NK-92 (cell line): ENCODE data around the gene DUSP15.

Experiments used
- DNase-seq: peaks from one replicate; lab custom pipeline; 2025; ENCODE audit not compliant: unreplicated experiment; lab: John Stamatoyannopoulos, UW

DUSP15 gene

DNA sequence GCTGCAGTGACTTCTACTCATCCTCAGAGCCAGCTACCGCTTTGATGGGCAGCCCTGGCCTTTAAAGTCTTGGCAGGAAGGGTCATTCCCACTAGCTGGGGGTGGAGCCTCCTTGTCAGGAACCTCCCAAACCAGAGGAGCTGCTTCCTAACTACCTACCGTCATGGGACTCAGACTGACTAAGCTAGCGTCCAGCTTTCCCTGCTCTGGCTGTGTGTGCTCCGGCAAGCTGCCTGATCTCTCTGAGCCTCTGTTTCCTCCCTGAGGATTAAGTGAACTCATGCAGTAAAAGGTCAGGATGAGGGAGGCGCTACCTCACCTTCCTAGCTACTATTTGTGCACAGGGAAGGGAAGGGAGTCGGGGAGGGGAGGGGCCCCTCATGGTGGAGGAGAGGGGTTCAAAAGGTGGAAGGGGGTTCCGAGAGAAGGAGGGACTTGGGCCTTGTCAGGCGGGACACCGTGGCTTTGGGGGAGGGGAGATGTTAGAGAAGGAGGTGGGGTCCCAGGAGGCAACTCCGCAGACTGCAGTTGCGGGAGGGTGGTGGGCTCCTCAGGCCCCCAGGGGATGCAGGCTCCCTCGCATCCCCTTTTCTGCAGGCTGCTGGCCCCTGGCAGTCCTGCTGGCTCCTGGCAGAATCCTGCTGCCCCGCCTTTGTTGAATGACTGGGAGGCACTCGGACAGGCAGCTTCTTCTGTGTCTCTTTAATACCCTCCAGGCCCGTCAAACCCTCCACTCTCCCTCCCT lies 9.8 kb downstream of the DUSP15 start:
- DNase-seq = no peak

DNA sequence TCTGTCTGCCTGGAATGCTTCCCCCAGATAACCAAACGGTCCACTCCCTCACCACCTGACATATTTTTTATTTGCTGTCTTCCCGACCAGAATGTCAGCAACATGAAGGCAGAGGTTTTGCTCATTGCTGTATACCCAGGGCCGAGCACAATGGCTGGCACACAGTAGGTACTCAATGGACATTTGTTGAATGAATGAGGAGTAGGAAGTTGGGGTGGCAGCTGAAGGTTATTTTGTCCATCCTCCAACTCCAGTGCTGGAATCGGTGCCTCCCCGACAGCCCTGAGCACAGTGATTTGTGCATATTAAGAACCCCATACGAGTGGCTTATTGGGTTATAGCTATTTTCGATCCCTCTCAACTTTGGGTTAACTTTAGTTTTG lies 10.3 kb downstream of the DUSP15 start:
- no peak for DNase-seq

DNA sequence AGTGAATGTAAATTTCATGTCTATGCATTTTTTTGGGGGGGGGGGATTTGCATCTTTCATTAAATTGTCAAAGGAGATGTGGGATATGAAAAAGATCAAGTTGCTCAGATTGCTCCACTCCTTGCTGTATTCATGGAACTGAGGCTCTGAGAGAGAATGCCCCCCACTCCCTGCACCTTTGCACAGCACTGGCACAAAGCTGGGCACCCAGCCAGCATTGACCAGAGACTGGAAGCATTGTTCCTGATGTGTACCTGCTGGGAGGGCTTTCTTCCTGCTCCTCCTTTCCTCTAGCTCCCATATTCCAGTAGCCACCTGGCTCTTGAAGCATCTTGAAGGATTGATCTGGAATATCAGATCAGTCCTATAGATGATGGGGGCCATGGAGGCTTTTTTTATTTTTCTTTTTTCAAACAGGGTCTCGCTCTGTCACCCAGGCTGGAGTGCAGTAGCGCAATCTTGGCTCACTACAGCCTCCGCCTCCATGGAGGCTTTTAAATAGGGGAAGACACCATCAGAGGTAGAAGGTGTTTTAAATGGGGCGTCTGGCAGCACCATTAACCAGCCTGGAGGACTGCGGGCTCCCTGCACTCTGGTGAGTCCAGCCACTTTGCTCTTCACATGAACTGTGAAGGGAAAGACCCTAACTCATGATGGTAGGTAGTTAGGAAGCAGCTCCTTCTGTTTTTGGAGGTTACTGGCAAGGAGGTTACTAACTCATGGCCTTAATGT lies 10.9 kb downstream of the DUSP15 start:
- DNase-seq = no peak

DNA sequence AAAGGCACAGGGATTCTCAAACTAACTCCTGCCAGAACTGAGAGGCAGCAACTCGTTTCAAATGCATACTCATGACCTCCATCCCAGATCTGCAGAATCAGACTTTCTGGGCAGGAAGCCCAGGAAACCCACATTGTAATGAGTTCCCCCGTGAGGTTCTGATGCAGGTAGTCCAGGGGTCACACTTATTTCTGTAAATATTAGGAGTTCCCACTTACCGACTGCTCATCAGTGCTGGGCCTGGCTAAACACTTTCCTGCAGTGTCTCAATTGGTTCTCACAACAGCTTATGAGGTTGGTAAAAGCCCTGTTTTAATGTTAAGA lies 11.6 kb downstream of the DUSP15 start:
- no peak for DNase-seq

DNA sequence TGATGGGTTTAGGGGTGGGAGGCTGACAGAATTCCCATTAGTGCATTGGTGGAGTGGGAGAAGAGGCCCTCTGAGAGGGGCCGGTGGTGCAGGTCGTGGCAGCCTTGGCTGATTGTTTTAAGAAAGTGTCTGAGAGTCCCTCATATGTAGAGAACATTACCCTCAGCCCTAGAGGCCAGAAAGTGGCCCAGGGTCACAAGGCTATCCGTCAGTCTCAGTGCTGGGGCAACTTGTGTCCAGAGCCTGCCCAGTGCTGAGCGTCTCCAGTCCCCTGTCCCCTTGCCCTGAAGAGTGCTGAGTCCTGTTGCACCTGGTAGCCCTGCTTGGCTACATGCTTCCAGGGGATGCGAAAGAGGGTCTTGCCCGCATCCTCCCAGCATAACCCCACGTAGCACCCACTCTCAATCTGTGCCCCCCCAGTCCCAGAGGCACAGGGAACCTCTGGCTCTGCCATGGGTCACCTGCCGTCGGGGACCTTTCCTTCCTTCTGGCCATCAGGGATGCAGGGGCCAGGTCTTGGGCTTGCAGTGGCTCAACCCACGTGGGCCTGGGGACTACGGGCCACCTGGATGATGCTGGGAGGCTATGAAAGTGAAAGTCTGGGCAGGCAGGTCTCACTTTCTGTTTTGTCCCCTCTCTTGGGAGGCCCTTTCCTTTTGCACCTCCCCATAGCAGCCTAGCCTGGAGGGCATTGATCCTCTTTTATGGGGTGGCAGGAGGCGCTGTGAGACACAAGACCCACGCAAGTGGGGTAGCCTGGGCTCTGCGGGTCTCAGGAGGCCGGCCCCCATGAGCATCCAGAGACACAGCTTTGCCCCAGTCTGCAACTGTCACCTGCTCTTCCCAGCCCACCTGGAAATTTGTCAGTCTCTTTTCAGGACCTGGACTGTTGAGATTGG lies 12.2 kb downstream of the DUSP15 start:
- DNase-seq = no peak

DNA sequence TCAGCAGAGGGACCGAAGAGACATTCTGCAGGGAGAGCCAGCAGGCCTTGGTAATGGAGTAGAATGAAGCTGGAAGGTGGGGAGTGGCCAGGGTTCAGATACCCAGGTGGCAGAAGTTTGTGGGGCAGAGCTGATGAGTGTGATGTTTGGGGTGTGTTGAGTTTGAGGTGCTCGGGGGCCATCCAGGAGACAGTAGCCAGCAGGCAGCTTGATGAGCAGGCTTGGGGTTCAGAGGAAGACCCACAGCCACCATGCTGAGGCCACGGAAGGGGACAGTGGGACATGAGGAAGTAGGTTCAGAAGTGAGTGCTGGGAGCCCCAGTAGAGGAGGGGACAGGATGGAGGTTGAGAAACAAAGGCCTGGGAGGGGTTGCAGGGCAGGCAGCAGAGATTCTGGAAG lies 13.8 kb downstream of the DUSP15 start:
- DNase-seq = no peak

DNA sequence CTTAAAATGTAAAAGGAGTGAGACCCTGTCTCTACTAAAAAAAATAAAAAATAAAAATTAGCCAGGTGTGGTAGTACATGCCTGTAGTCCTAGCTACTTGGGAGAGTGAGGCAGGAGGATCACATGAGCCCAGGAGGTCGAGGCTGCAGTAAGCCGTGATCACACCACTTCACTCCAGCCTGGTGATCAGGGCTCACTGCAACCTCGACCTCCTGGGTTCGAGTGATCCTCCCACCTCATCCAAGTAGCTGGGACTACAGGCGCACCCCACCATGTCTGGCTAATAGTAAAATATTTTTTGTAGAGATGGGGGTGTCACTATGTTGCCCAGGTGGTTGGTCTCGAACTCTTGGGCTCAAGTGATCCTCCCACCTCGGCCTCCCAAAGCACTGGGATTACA lies 16.8 kb downstream of the DUSP15 start:
- DNase-seq = no peak

DNA sequence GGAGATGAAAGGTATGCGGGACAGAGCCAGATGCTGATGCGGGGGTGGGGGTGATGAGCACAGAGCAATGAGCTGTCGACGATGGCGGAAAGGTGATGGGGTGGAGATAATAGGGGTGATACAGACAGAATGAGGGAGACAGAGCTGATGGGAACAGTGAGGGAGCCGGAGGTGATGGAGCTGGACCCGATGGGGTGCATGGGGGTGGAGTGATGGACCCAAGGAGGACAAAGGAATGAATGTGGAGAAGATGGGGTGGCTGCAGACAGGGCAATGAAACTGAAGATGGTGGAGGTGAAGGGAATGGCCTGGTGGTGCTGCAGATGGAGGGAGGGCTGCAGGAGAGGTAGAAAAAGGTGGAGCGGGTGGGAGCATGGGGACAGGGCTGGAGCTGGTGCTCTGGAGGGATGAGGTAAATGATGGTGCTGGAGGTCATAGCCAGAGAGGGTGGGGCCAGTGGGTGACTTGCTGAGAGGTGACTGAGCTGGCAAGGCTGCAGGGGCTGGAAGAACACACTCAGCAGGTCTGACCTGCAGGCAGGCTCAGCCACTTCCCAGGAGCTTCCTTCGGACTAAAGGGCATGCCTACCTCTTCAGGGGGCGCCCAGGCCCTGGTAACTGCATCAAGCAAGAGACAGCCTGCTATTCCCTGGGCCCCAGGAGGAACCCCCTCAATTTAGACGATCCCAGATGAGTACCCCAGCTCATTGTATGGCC lies 18.9 kb downstream of the DUSP15 start:
- DNase-seq = no peak

DNA sequence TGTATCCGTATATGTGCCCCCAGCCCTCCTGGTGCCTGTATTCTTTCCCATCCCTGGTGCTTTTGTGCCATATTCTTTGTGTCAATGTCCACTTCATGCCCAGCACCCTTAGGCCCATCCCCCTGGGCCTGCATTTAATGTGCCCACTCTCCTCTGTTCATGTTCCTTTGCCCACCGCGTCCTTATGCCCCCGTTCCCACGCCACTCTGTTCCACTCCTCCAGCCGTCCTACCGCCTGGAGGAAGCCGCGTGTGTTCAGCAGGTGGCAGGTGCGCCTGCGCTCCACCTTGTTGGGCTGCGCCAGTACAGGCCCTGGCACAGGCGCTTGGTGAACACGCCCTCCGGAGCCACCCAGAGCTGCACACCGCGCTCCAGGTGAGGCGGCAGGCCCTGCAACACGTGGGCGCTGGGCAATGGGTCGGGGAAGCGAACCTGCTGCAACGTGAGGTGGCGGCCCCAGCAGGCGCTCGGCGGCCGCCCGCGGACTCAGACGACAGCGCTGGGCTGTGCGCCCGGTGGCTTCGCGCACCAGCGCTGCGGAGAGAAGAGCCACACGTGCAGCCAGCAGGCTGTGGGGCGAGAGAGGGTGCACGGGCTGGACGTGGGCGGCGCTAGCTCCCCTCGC lies 20.9 kb downstream of the DUSP15 start:
- DNase-seq = no peak

DNA sequence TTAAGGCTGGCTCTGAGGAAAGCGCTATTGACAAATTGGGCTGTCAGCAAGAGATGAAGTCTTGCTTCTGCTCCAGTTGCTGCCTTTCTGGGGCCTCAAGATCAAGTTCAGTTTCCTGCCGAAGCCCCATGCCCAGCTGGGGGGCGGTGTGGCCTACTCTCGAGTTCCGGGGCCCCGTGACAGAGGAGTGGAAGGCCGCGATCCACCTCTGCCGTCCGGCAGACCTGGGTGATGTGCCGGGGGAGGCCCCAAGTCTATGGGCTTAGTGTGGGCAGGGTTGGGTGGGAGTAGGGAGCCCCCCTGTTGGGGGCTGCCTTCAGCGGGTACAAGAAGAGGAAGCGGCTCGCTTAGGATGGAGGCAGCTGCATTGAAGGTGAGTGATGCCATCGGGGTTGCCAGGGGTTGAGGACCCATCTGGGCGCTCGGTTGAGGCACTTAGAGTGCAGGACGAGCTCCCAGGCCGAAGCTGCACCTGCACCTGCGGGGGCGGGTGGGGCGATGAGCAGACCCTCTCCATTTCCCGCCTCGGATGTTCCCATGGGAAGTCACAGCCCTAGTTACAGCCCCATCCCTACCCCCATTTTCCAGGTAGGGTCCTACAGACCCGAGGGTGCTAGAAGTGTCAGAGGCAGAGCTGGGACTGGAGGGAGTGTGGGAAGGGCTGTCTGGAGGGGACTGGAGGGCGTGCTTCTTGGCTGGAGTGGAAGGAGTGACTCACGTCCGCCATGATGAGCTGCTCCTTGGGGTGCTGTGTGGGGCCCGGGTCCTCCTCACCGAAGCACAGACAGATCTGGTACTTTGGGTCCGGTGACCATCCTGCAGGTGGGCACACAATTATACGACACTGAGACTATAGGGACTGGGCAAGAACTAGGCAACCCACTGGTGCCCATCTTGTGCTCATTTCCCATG lies 22.0 kb downstream of the DUSP15 start:
- DNase-seq = no peak

DNA sequence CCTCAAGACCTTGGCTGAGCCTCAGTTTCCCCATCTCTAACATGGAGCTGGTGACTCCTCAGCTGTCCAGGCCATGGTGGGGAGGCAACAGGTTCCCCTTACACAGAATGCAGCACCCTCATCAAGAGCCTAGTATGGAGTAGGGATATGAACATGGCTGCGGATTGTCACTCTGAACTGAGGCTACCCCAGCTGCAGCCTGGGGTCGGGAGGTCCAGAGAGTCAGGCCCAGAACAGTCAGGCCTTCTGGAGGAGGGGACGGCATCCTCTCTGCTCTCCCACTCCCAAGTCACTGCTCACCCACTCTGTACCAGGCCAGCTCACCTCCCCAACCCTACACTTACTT lies 23.6 kb downstream of the DUSP15 start:
- DNase-seq = no peak

DNA sequence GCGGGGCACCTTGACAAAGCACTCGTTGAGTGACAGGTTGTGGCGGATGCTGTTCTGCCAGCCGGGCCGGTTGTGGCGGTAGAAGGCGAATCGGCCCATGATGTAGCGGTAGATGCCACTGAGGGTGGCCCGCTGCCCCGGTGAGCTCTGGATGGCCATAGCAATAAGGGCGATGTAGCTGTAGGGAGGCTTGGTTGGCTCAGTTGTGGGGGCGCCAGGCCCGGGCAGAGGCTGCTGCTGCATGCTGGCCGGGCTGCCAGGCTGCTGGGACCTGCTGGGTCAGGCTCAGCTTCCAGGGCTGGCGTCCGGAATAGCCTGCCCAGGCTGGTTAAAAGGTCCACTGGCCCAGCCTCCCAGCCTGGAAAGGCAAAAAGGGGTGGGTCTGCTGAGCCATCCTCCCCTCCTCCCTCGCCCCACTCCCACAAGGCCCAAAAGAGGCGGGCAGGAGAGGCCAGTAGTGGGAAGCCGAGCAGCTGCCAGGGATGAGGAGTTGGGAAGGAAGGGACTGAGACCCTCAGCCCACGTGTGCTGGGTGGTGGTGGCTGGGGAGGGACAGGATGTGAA lies 24.9 kb downstream of the DUSP15 start, which contains the start of gene FOXS1:
Gene FOXS1 (minus strand): TSS at position 305 of the 564 bp plus-strand sequence. CDS start 62 bp downstream, at position 243.
- DNase-seq = no peak

DNA sequence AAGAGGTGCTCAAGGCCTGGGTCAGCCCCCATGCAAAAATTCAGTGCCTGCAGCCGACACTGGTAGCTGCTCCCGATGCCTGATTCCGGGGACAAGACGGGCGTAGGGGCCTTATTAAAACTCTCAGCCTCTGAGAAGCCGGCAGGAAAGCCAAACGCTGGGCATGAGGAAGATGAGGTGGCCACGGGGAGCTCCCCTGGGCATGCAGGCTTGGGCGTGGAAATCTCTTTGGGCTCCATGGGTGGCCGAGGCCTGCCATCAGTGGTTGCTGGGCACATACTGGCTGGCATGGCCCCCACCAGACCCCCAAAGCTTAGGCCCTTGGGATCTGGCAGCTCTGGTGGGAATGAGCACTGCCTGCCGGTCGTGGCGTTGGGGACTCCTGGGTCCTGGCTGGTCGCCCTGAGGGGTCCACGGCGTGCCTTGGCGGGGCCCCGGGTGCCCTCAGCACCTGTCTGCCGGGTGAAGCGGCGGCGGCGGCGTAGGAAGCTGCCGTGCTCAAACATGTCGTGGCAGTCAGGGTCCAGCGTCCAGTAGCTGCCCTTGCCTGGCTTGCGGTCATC lies 25.5 kb downstream of the DUSP15 start:
- DNase-seq = no peak

DNA sequence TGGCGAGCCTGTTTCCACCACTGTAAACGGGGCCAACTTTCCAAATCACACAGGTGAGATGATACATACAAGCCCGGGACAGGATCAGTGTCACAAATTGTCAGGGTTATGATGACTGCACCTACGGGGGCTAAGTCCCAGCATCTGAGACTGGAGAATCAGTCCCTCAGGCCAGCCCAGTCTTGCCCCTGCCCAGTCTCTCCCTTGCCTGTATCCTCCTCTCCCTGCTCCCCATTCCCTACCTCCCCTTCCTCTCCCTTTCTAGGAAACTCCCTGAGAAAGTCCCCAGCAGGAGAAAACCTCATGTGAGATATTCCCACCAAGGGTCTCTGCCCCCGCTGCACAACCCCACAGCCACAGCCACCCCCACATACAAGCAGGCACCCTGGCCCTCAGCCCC lies 26.4 kb downstream of the DUSP15 start:
- no peak for DNase-seq

DNA sequence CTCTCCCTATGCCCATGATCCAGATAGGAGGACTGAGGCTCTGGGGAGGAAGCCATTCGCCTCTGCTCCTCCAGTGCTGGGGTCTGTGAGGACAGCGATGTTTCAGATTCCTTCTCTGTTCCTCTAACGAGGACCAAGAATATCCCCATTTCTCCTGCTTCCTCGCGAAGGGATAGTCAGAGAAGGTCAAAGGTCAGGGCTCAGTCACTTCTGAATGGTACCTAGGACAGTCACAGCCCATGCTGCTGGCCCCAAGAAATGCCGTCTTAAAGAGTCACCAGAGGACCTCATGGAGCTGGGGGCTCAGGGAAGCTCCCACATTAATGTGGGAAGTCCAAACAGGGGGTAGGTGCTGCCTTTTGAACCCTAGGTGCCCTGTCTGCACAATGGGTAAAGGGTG lies 27.0 kb downstream of the DUSP15 start:
- no peak for DNase-seq

DNA sequence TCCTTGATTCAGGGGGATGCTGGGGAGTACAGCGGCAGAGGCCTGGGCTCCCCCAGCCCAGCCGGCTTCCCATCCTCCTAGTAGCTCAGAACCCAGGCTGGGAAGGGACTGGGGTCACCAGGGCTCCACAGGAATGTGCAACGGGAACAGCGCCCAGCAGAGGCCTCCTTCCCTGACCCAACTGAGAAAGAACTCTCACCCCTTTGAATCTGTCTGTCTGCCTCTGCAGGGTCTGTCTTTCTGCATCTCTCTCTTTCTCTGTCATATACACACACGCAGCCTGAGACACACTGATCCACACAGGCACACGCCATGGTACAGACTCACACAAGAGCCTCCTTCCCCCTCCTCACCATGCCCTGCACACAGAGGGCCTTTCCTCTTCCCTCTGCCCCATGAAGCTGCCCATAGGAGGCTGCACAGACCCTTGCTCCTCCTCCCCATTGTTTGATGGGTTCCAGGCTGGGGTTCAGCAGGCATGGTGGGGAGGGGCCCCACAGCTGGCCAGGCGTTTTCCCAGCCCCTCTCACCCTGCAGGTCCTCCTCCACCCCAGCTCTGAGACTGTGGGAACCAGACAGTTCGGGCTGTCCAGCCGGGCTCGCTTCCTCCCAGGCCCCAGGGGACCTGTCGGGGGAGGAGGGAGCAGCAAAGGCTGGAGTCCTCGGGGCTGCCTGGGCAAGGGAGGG lies 27.7 kb downstream of the DUSP15 start:
- DNase-seq = no peak

DNA sequence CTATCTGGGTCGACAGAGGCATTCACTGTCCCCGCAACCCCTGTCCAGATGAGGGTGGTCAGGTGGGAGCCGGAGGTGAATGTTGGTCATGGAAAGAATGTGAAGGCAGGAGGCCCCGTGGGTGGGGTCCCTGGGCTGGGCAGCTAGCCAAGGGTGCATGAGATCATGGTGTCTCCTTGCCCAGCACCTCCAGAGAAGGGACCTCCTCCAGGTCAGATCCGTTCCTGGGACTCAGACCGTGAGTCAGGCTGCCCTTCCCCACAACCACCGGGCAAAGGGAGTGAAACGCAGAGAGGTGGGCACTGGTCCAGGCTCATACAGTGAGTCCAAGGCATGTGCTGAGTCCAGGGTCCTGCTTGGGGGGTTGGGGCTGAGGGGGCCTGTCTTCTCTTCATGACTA lies 28.4 kb downstream of the DUSP15 start:
- no peak for DNase-seq
